ENCODE data around the gene FGF6.

FGF6 gene

DNA sequence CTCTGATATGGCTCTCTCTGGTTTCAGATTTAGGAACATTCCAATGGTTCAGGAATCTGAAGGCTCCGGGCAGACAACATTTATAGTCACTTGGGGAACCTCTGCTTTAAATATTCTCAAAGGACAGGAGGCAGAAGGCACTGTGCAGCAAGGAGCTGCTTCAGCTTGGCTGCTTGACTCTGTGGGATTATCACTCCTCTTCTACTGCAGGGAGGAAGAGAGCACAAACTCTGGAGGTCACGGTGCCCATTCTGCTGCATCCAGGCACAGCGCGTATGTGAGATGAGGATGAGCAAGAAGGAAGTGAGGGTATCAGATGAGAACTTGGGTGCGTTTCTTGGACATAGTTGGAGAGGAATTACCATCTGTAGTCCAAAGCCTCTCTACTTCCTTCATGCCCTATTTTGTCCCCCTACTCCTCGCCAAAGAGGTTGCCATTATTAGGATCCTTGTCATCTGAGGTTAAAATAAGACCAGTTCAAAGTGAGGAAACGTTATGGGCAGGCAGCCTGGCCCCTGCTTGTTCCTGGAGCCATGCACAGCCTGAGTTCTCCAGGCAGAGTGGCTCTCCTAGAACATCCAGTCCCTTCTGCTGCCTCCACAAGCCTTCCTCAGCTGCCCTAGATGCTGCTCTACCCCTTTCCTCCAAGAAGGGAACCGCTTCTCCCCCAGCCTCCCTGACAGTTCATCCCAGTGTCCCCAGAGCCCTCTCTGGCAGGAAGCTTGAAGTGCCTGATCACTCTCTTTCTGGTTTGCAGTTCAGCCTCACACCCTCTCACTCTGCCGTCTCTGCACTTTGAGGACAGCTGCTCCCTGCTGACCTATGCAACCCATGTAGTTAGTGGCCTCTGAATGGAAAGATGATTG, 12.5 kb downstream of the FGF6 start:
- no peak overlapping the region for H3K4me2 ChIP-seq (ENCODE audit: low read length)
- H4K20me1 ChIP-seq (ENCODE audit: insufficient read depth, low read length): no peaks in the 10 kb centered on the region
- H3K9me3 ChIP-seq (ENCODE audit: insufficient read depth, low read length): no peaks in the 10 kb centered on the region
- no peak overlapping the region for H3K27ac ChIP-seq (ENCODE audit: low read length)
- no peaks in the 10 kb centered on the region for H3K36me3 ChIP-seq (replicated peaks; ENCODE audit: low read depth, low read length)
- H3K79me2 ChIP-seq (ENCODE audit: low read length): no peaks in the 10 kb centered on the region
- TF ChIP-seq EZH2phosphoT487 (IDR thresholded peaks at IDR 0.05; ENCODE audit: low read depth) (no peak), CTCF (IDR thresholded peaks at IDR 0.05; ENCODE audit: low read depth, low read length) (no peak)
- H3K27me3 ChIP-seq (ENCODE audit: low read depth, low read length): peaks cover 21% of the 10 kb centered on the region
- H3K4me3 ChIP-seq (ENCODE audit: low read length): no peak overlapping the region
- no peak overlapping the region for H3K9ac ChIP-seq (ENCODE audit: low read length)
- no peak overlapping the region for H2AFZ ChIP-seq (ENCODE audit: low read depth, low read length)
- H3K4me1 ChIP-seq (ENCODE audit: low read length): peaks cover 16% of the 10 kb centered on the region

DNA sequence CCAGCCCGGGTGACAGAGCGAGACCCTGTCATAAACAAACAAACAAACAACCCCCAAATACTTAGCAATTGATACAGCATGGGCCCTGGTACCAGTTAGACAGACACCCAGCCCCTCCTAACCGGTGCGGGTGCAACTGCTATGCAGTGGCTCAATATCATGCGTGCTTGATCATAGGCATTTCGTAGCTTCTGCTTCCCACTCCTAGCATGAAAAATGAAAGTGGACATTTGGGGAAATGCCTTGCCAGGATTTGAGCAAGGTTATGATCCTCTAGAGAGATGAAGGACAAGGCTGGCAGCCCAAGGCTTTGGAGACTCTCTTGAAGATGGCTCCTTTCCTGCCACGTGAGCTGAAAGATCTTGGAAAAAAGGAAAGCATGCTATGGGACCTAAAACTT, 13.7 kb downstream of the FGF6 start:
- H3K4me1 ChIP-seq (ENCODE audit: low read length): peaks cover 16% of the 10 kb centered on the region
- no peak overlapping the region for H3K27ac ChIP-seq (ENCODE audit: low read length)
- no peak overlapping the region for H3K9ac ChIP-seq (ENCODE audit: low read length)
- H4K20me1 ChIP-seq (ENCODE audit: insufficient read depth, low read length): no peaks in the 10 kb centered on the region
- no peak overlapping the region for H3K4me3 ChIP-seq (ENCODE audit: low read length)
- no peak overlapping the region for H3K4me2 ChIP-seq (ENCODE audit: low read length)
- H3K9me3 ChIP-seq (ENCODE audit: insufficient read depth, low read length): no peaks in the 10 kb centered on the region
- no peak overlapping the region for H2AFZ ChIP-seq (ENCODE audit: low read depth, low read length)
- H3K27me3 ChIP-seq (ENCODE audit: low read depth, low read length): peaks cover 12% of the 10 kb centered on the region
- TF ChIP-seq CTCF (IDR thresholded peaks at IDR 0.05; ENCODE audit: low read depth, low read length) (no peak), EZH2phosphoT487 (IDR thresholded peaks at IDR 0.05; ENCODE audit: low read depth) (no peak)
- no peaks in the 10 kb centered on the region for H3K36me3 ChIP-seq (replicated peaks; ENCODE audit: low read depth, low read length)
- no peaks in the 10 kb centered on the region for H3K79me2 ChIP-seq (ENCODE audit: low read length)

GRCh38 chr12:4431436-4431835, 14.2 kb downstream of the FGF6 start:
- H3K36me3 ChIP-seq (replicated peaks; ENCODE audit: low read depth, low read length): no peaks in the 10 kb centered on the region
- H3K27ac ChIP-seq (ENCODE audit: low read length): no peak overlapping the region
- no peak for TF ChIP-seq EZH2phosphoT487 (IDR thresholded peaks at IDR 0.05; ENCODE audit: low read depth)
- no peak for TF ChIP-seq CTCF (IDR thresholded peaks at IDR 0.05; ENCODE audit: low read depth, low read length)
- H3K79me2 ChIP-seq (ENCODE audit: low read length): no peaks in the 10 kb centered on the region
- no peaks in the 10 kb centered on the region for H4K20me1 ChIP-seq (ENCODE audit: insufficient read depth, low read length)
- H3K4me2 ChIP-seq (ENCODE audit: low read length): no peak overlapping the region
- H3K9me3 ChIP-seq (ENCODE audit: insufficient read depth, low read length): no peaks in the 10 kb centered on the region
- no peak overlapping the region for H2AFZ ChIP-seq (ENCODE audit: low read depth, low read length)
- H3K9ac ChIP-seq (ENCODE audit: low read length): no peak overlapping the region
- peaks cover 16% of the 10 kb centered on the region for H3K4me1 ChIP-seq (ENCODE audit: low read length)
- peaks cover 12% of the 10 kb centered on the region for H3K27me3 ChIP-seq (ENCODE audit: low read depth, low read length)
- H3K4me3 ChIP-seq (ENCODE audit: low read length): no peak overlapping the region

DNA sequence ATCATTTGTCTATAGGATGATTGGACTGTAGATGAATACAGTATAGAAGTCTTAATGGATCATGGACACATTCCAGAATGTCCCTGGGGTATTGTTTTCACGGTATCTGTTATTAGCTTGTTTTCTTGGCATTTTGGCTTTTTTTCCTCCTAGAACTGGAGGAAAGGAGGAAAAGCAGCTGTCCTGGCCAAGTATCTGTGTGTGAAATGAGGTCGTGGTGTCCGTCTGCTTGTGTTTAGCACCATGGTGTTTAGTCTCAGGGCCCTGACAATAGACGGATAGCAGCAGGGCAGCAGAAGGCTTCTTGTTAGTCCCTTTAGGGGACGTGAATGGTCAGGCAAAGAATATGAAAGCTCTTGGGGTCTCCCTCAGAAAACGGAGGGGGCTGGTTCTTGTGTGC, 21.2 kb downstream of the FGF6 start:
- no peak overlapping the region for H2AFZ ChIP-seq (ENCODE audit: low read depth, low read length)
- no peak overlapping the region for H3K4me2 ChIP-seq (ENCODE audit: low read length)
- H3K27me3 ChIP-seq (ENCODE audit: low read depth, low read length): peaks cover 12% of the 10 kb centered on the region; the same call in 1 of the 2 replicates
- no peaks in the 10 kb centered on the region for H3K9me3 ChIP-seq (ENCODE audit: insufficient read depth, low read length)
- no peaks in the 10 kb centered on the region for H4K20me1 ChIP-seq (ENCODE audit: insufficient read depth, low read length)
- no peaks in the 10 kb centered on the region for H3K4me1 ChIP-seq (ENCODE audit: low read length)
- no peak overlapping the region for H3K4me3 ChIP-seq (ENCODE audit: low read length)
- no peak overlapping the region for H3K27ac ChIP-seq (ENCODE audit: low read length)
- no peaks in the 10 kb centered on the region for H3K79me2 ChIP-seq (ENCODE audit: low read length)
- TF ChIP-seq CTCF (IDR thresholded peaks at IDR 0.05; ENCODE audit: low read depth, low read length): no peak
- no peak for TF ChIP-seq EZH2phosphoT487 (IDR thresholded peaks at IDR 0.05; ENCODE audit: low read depth)
- H3K9ac ChIP-seq (ENCODE audit: low read length): no peak overlapping the region
- no peaks in the 10 kb centered on the region for H3K36me3 ChIP-seq (replicated peaks; ENCODE audit: low read depth, low read length)
